ENCODE data around the gene PATJ.
"Not testable (repeated sequence)": the region's sequence is repeated elsewhere in the genome, so short reads cannot be mapped to it uniquely, and the experiment has no call there.

Gene PATJ

GRCh38 chr1:61812916-61813315, 70.6 kb downstream of the PATJ start:
- DNase-seq (ENCODE audit: extremely low read depth, low read depth): no peak

GRCh38 chr1:61816191-61816590, 73.9 kb downstream of the PATJ start:
- no peak for DNase-seq (ENCODE audit: extremely low read depth, low read depth)
- TF ChIP-seq CTCF (IDR thresholded peaks at IDR 0.05; ENCODE audit: low read depth, low read length): no peak

More at GRCh38 chr1:61812916-61813315, 70.6 kb downstream of the PATJ start:
- TF ChIP-seq CTCF (IDR thresholded peaks at IDR 0.05; ENCODE audit: low read depth, low read length): no peak

GRCh38 chr1:61818992-61819391, 76.7 kb downstream of the PATJ start:
- TF ChIP-seq CTCF (IDR thresholded peaks at IDR 0.05; ENCODE audit: low read depth, low read length): no peak
- no peak for DNase-seq (ENCODE audit: extremely low read depth, low read depth)

GRCh38 chr1:61819421-61819820, 77.1 kb downstream of the PATJ start:
- no peak for DNase-seq (ENCODE audit: extremely low read depth, low read depth)
- TF ChIP-seq CTCF (IDR thresholded peaks at IDR 0.05; ENCODE audit: low read depth, low read length): no peak

- DNase-seq (ENCODE audit: extremely low read depth, low read depth): no peak
- TF ChIP-seq CTCF (IDR thresholded peaks at IDR 0.05; ENCODE audit: low read depth, low read length): no peak
Observed at GRCh38 chr1:61825393-61825792, 83.1 kb downstream of the PATJ start.

GRCh38 chr1:61828805-61829204, 86.5 kb downstream of the PATJ start:
- no peak for TF ChIP-seq CTCF (IDR thresholded peaks at IDR 0.05; ENCODE audit: low read depth, low read length)
- no peak for DNase-seq (ENCODE audit: extremely low read depth, low read depth)

DNA sequence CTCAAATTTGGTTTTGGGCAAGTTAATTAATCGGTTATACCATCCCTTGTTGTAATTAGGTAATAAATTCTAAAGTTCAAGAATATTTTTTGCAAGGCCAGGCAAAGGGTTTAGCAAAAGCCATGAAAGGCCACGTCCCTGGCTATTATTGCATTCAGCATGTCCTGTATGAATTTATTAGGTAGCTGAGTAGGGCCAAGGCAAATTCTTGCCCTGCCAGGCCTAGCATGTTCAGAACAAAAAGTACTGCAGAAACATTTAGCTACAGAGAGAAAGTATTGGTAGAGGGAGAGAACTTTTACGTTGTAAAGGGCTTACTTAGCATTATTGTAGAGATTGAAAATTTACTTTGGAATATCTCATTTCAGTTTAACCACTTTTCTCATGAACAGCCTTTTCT, 94.4 kb downstream of the PATJ start:
- no peak for DNase-seq (ENCODE audit: extremely low read depth, low read depth)
- TF ChIP-seq CTCF (IDR thresholded peaks at IDR 0.05; ENCODE audit: low read depth, low read length): no peak

- DNase-seq (ENCODE audit: extremely low read depth, low read depth): not testable (repeated sequence)
Observed at GRCh38 chr1:61837607-61838006, 95.3 kb downstream of the PATJ start.

Measured in AG09319 (cell line).